ENCODE results near the gene PDE8A.

- TF ChIP-seq POLR2A (IDR thresholded peaks at IDR 0.05; ENCODE audit: low read length), result no peak
- TF ChIP-seq GATA1 (IDR thresholded peaks at IDR 0.05; ENCODE audit: low read depth, low read length), result no peak
These were observed 192.9 kb downstream of the PDE8A start for GRCh38 chr15:85174521-85174920.
